ENCODE data around the gene PERM1. TPM values are rescaled to one million over a fixed set of nuclear protein-coding genes. Genes with fewer than 3 reads are reported as not detected.

The PERM1 gene
- total and polyA plus RNA-seq, 2 of the 8 experiments (the other 6 are each of a cell fraction or from before 2014, with no cell fraction given), result not detected

GRCh38 chr1:945688-946556, 36.0 kb downstream of the PERM1 start (continued):
- TF ChIP-seq SIN3A (conservative IDR thresholded peaks at IDR 0.05 in 1 of 2, IDR thresholded peaks at IDR 0.05 in 1 of 2; ENCODE audit: low read depth in 1 of 2, low read length in 2 of 2), result no peak
- no peak for TF ChIP-seq ATF3 (IDR thresholded peaks at IDR 0.05; ENCODE audit: insufficient read depth, low read depth, low read length)
- TF ChIP-seq CHD1 (IDR thresholded peaks at IDR 0.05; ENCODE audit: low read depth, low read length), result no peak
- TF ChIP-seq CTBP2 (IDR thresholded peaks at IDR 0.05; ENCODE audit: borderline replicate concordance, insufficient read depth, insufficient read length, low read length), result no peak
- TF ChIP-seq CEBPB (IDR thresholded peaks at IDR 0.05; ENCODE audit: low read depth, low read length), result no peak
- no peak for TF ChIP-seq SP4 (IDR thresholded peaks at IDR 0.05; ENCODE audit: low read length)
- no peak for TF ChIP-seq CREB1 (IDR thresholded peaks at IDR 0.05)
- TF ChIP-seq RNF2 (IDR thresholded peaks at IDR 0.05; ENCODE audit: borderline replicate concordance, low read depth, low read length, missing control alignments, poor library complexity, severe bottlenecking), result no peak
